Tibial nerve (tissue), 4 donors: ENCODE measurements around the gene JMJD6. TPM values are rescaled to one million over a fixed set of nuclear protein-coding genes. Genes with fewer than 3 reads are reported as not detected.
"Not testable (repeated sequence)": the region's sequence is repeated elsewhere in the genome, so short reads cannot be mapped to it uniquely, and the experiment has no call there.

Source experiments
- DNase-seq, 2 donors: peaks; one replicate each; pipeline ENCODE4 v3.0.0-alpha.2; 2019; ENCODE audit warnings: low spot score in 2 of 2
- H3K27ac ChIP-seq, 4 donors: fragments of 200-600 bp; sonication (generic) in 3 of 4; one replicate each; pipeline ENCODE4 v1.5.1; 2017 to 2019; ENCODE audit warnings: mild to moderate bottlenecking in 1 of 4
- H3K27me3 ChIP-seq, 2 donors: fragments of 200-600 bp; sonication (generic) in 1 of 2; one replicate each; pipeline versions ENCODE4 v1.5.1 to v1.6.0; 2017 to 2019
- H3K36me3 ChIP-seq, 3 donors: fragments of 200-600 bp; sonication (generic); one replicate each; pipeline ENCODE4 v1.5.1; 2018 to 2019
- H3K4me1 ChIP-seq, 4 donors: fragments of 200-600 bp; sonication (generic) in 3 of 4; one replicate each; pipeline ENCODE4 v1.5.1; 2017 to 2019
- H3K4me3 ChIP-seq, 4 donors: fragments of 200-600 bp; sonication (generic) in 3 of 4; one replicate each; pipeline ENCODE4 v1.5.1; 2017 to 2019; ENCODE audit warnings: mild to moderate bottlenecking in 1 of 4, moderate library complexity in 1 of 4
- H3K9me3 ChIP-seq, 4 donors: fragments of 200-600 bp; sonication (generic) in 3 of 4; one replicate each; pipeline ENCODE4 v1.5.1; 2017 to 2019
- EP300 ChIP-seq, 2 donors: sonication (generic); formaldehyde crosslinking; IDR thresholded peaks; one replicate each; pipeline ENCODE4 v1.6.1; 2017; ENCODE audit warnings: antibody characterized with exemption in 2 of 2, mild to moderate bottlenecking in 1 of 2
- POLR2A ChIP-seq, 2 donors: fragments of 450-650 bp; IDR thresholded peaks; one replicate each; pipeline ENCODE4 v1.6.1; 2017; ENCODE audit warnings: antibody characterized with exemption in 2 of 2, mild to moderate bottlenecking in 2 of 2, moderate library complexity in 2 of 2
- WGBS, 2 donors: methylation state at CpG; one replicate each; pipeline ENCODE4 v1.1.5; 2018; 5-methylcytosine and 5-hydroxymethylcytosine counted together
- total RNA-seq, 4 donors: library from RNA; depleted of rRNA; stranded (reverse); fragments of >200 nt; gene quantifications; one replicate each; pipeline ENCODE4 v1.1.0, GENCODE V29; 2016
- TF ChIP-seq, protein P1 (sequence below), 5 experiments: fragments of 200-600 bp in 3 of 5; fragments of 450-650 bp in 2 of 5; sonication (generic) in 3 of 5; IDR thresholded peaks; one replicate each; pipeline ENCODE4 v1.5.1; 2016 to 2019; ENCODE audit warnings: antibody characterized with exemption in 5 of 5, mild to moderate bottlenecking in 3 of 5, moderate library complexity in 2 of 5

The JMJD6 gene
- total RNA-seq, 4 donors from 2014 or later = 14.0 to 45.0 (median 34.2) TPM

DNA sequence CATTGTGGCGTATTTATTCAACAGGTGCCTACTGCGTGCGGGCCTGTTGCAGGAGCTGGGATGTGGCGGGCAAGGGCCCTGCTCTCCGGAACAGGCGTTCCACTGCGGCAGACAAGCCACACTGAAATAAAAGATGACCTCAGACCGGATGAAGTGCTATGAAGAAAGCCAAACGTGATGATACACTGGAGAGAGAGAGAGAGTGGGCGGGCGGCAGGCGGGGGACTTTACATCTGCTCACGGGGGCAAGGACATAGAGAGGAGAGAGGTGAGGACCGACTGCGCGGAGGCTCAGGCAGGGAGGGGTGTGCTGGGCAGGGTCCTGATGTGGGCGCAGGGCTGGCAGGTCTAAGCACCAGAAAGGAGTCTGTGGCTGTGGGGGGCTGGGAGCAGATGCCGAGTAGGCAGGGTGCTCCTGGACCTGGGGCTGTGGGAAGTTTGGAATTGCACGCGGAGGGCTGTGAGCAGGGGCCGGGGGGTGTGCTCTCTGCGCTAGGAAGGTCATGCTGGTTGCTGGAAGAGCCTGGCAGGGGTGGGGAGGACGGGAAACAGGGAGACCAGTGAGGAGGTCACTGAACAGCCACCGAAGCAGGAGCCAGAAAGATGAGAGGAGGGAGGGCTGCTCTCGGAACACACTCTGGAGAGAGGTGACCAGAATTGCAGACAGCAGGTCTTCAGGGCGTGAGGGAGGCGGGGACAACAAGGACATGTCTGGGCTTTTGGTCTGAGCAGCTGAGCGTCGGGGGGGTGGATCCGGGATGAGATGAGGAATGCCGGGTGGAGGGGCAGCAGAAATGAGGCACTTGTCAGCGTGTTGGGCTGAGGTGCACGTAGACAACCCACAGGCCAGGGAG lies 25.6 kb downstream of the JMJD6 start:
- H3K27me3 ChIP-seq = no peaks in the 10 kb centered on the region
- peak; percentile 43 to 54 for DNase-seq
- H3K9me3 ChIP-seq = no peaks in the 10 kb centered on the region
- TF ChIP-seq, protein P1, sequence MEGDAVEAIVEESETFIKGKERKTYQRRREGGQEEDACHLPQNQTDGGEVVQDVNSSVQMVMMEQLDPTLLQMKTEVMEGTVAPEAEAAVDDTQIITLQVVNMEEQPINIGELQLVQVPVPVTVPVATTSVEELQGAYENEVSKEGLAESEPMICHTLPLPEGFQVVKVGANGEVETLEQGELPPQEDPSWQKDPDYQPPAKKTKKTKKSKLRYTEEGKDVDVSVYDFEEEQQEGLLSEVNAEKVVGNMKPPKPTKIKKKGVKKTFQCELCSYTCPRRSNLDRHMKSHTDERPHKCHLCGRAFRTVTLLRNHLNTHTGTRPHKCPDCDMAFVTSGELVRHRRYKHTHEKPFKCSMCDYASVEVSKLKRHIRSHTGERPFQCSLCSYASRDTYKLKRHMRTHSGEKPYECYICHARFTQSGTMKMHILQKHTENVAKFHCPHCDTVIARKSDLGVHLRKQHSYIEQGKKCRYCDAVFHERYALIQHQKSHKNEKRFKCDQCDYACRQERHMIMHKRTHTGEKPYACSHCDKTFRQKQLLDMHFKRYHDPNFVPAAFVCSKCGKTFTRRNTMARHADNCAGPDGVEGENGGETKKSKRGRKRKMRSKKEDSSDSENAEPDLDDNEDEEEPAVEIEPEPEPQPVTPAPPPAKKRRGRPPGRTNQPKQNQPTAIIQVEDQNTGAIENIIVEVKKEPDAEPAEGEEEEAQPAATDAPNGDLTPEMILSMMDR (IDR thresholded peaks at IDR 0.05) = no peak
- TF ChIP-seq EP300 (IDR thresholded peaks at IDR 0.05) = peak in 1 of 2 donors; percentile 60
- H3K27ac ChIP-seq = peak overlapping the region; percentile 11 to 90 (median 74)
- 18 to 22% methylated on average over 32 to 33 of the region's 33 CpGs for WGBS, 2 donors
- peak overlapping the region in 3 of 4 donors; percentile 13 to 30 (median 16) for H3K4me3 ChIP-seq
- H3K36me3 ChIP-seq = no peaks in the 10 kb centered on the region
- peaks cover 0 to 75% (median 40%) of the 10 kb centered on the region in 4 donors for H3K4me1 ChIP-seq

DNA sequence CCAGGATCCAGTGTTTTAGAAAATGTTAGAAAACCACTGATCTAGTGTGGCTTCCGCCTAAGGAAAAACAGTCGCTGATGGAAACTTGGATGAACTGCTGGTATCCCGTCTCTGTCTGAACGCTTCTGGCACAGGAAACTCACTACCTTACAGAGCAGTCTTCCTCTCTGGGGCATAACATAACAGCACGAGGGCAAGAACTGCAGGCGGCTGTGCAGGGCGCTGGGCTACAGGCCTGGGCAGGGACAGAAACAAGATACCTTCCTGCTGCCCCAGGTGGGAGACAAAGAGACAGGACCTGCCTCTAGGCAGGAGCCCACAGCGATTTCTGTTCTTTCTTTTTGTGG lies 26.2 kb downstream of the JMJD6 start:
- H3K27ac ChIP-seq = peak overlapping the region; percentile 11 to 90 (median 74)
- no peak for DNase-seq
- no peak for TF ChIP-seq EP300 (IDR thresholded peaks at IDR 0.05)
- TF ChIP-seq, protein P1 (IDR thresholded peaks at IDR 0.05) = no peak
- TF ChIP-seq POLR2A (IDR thresholded peaks at IDR 0.05) = no peak
- no peaks in the 10 kb centered on the region for H3K36me3 ChIP-seq
- H3K9me3 ChIP-seq = no peaks in the 10 kb centered on the region
- H3K4me1 ChIP-seq = peaks cover 0 to 81% (median 43%) of the 10 kb centered on the region in 4 donors
- 48 to 53% methylated on average over 8 of the region's 8 CpGs for WGBS, 2 donors
- H3K27me3 ChIP-seq = no peaks in the 10 kb centered on the region
- H3K4me3 ChIP-seq = peak overlapping the region in 2 of 4 donors; percentile 16 to 30

DNA sequence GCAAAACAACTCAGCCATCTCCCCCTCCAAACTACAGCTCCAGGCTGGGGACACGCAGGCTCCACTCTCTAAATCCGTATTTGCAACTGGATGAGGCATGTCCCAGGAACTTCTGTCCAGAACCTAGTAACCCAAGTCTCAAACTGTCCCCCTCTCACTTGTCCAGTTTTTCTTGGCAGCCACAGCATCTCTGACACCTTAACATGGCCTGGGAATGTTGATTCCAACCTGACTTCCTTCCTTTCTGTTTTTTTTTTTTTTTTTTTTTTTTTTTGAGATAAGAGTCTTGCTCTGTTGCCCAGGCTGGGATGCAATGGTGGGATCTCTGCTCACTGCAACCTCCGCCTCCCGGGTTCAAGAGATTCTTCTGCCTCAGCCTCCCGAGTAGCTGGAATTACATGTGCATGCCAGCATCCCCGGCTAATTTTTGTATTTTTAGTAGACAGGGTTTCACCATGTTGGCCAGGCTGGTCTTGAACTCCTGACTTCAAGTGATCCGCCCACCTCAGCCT lies 27.9 kb downstream of the JMJD6 start:
- Histone ChIP-seq H3K27ac (peak overlapping the region in 2 of 4 donors; percentile 5 to 81), H3K4me1 (peaks cover 0 to 98% (median 43%) of the 10 kb centered on the region in 4 donors)
- H3K4me3 ChIP-seq, H3K27me3 ChIP-seq, H3K9me3 ChIP-seq, DNase-seq, H3K36me3 ChIP-seq: not testable (repeated sequence)
- 81 to 88% methylated on average over 7 of the region's 7 CpGs for WGBS, 2 donors

DNA sequence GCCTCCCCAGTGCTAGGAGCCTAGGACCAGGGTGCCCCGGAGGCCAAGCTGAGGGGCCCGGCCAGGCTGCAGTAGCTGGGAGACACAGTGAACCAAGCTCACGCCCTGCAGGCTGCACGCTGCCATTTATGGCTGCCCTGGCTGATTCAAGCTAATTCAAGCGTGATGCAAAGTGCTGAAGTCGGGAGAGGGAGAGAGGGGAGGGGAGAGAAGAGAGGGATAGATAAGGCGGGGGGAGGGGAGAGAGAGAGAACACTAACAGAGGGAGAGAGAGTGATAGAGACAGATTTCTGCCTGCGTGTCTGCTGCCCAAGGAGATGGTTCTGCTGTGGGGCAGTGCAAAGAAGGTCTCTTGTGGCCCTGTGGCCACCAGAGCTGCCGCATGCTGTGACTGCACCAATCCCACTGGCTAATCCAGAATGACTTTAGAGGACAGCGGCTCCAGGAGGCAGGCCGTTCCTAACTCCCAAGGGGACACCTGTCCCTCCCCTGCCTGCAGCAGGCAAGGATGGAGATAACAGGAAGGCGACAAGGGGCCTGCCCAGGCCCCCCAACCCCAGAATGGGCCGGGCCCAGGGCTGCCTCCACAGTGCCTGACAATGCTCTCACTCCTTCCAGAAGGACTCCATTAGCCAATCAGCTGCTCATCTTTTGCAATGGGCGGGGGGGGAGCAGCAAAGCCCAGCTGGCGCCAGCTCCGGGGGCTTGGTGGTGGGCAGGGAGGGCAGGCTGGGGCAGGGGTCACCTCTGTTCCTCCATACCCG lies 28.5 kb downstream of the JMJD6 start:
- Histone ChIP-seq H3K27ac (peak overlapping the region in 3 of 4 donors; percentile 16 to 79 (median 61)), H3K36me3 (no peaks in the 10 kb centered on the region), H3K27me3 (no peaks in the 10 kb centered on the region), H3K9me3 (no peaks in the 10 kb centered on the region), H3K4me3 (no peak overlapping the region), H3K4me1 (peaks cover 0 to 95% (median 43%) of the 10 kb centered on the region in 4 donors)
- 35 to 42% methylated on average over 15 to 17 of the region's 17 CpGs for WGBS, 2 donors
- DNase-seq = no peak
- TF ChIP-seq, protein P1 (IDR thresholded peaks at IDR 0.05) = no peak
- TF ChIP-seq EP300 (IDR thresholded peaks at IDR 0.05) = no peak
- TF ChIP-seq POLR2A (IDR thresholded peaks at IDR 0.05) = no peak

DNA sequence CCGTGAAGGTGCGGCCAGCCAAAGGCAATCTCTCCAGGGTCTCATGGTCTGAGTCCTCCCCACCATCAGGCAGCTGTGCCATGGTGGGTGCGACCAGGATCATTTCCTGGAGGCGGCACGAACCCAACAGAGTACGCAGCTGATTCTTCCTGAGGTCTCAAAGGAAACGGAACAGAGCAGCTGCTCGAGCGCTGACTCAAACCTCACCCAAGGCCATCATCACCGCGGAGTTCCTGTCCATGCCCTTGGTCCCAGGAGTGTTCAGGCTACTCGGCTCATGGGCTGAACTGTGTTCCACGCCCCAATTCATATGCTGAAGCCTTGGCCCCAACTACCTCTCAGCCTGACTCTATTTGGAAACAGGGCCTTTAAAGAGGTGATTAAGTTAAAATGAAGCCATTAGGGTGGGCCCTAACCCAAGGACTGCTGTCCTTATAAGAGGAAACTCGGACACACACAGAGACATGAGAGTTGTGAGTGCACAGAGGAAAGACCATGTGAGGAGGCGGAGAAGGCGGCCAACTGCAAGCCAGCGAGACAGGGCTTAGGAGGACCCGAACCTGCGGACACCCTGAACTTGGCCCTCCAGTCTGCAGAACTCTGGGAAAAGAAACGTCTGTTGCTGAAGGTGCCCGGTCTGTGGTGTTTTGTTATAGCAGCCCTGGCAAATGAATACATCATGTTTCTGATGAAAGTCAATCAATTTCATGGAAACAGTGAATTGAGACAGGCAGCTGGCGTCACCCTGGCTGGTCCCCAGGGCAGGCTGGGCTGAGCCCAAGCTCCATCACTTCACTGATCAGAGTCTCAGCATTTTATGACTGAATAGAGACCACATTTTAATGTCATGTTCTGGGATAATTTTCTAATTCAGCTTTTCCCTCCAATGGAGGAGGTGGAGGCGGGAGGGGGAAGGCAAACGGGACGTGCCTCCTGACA lies 29.4 kb downstream of the JMJD6 start:
- Histone ChIP-seq H3K9me3 (no peaks in the 10 kb centered on the region), H3K27me3 (no peaks in the 10 kb centered on the region), H3K36me3 (no peaks in the 10 kb centered on the region), H3K4me1 (peaks cover 0 to 86% (median 40%) of the 10 kb centered on the region in 4 donors), H3K4me3 (no peak overlapping the region), H3K27ac (peak overlapping the region in 3 of 4 donors; percentile 16 to 79 (median 61))
- TF ChIP-seq, protein P1 (IDR thresholded peaks at IDR 0.05) = no peak
- TF ChIP-seq EP300 (IDR thresholded peaks at IDR 0.05) = peak in 1 of 2 donors; percentile 28
- no peak for DNase-seq
- 61 to 74% methylated on average over 25 of the region's 25 CpGs for WGBS, 2 donors
